OCI-LY7 (cell line): ENCODE measurements around the gene DQX1.

Source experiments
- EZH2phosphoT487 ChIP-seq: fragments of 200-600 bp; sonication (generic); IDR thresholded peaks from 2 replicates; pipeline ENCODE4 v1.6.1; 2018; ENCODE audit warnings: low read depth, borderline replicate concordance, mild to moderate bottlenecking, mixed run types, antibody characterized with exemption, low read length, moderate library complexity, mixed read lengths
- TF ChIP-seq, protein P1 (sequence below): fragments of 200-600 bp; sonication (generic); conservative IDR thresholded peaks from 2 replicates; pipeline ENCODE4 v1.5.1; 2014; ENCODE audit warnings: mild to moderate bottlenecking, antibody characterized with exemption, low read length, moderate library complexity, mixed read lengths

DNA sequence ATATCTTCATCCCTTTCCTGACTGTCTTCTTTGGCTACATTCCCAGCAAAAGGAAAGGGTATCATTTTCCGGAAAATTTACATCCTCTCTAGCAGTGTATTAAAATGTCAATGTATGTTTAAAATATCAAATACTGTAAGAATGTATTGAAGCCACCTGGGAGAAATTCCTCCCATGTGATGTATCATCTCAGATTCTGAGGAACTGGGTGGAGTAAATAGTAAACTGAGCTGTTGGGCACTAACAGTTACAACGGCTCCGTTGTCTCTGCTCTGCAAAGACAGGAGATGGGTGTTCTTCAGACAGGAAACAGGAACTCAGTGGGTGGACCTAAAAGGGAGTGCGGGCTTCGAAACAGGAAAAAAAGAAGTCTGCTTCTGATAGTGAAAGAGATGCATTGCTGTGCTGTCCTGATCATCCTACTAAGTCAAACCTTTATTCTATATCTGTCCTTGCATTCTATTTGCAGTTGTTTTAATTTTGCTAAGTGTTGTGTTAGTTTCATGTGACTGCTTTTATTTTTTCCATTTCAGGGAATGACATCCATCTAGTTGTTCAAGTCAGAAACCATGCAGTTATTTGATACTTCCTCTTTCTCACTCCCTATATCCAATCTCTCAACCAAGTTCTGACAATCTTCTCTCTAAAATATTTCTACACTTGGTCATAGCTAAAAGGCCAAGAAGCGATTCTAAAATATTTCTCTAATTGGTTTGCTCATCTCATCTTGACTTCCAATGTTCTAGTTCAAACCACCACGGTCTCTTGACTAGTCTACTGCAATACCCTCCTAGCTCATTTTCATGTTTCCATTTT, 47.9 kb upstream of the DQX1 start:
- TF ChIP-seq, protein P1, sequence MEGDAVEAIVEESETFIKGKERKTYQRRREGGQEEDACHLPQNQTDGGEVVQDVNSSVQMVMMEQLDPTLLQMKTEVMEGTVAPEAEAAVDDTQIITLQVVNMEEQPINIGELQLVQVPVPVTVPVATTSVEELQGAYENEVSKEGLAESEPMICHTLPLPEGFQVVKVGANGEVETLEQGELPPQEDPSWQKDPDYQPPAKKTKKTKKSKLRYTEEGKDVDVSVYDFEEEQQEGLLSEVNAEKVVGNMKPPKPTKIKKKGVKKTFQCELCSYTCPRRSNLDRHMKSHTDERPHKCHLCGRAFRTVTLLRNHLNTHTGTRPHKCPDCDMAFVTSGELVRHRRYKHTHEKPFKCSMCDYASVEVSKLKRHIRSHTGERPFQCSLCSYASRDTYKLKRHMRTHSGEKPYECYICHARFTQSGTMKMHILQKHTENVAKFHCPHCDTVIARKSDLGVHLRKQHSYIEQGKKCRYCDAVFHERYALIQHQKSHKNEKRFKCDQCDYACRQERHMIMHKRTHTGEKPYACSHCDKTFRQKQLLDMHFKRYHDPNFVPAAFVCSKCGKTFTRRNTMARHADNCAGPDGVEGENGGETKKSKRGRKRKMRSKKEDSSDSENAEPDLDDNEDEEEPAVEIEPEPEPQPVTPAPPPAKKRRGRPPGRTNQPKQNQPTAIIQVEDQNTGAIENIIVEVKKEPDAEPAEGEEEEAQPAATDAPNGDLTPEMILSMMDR, result no peak
- TF ChIP-seq EZH2phosphoT487, result no peak
